Measurements from ENCODE around the gene UBA1. TPM values are rescaled to one million over a fixed set of nuclear protein-coding genes. Genes with fewer than 3 reads are reported as not detected.

UBA1 gene
- polyA plus RNA-seq (2013, experiment 1 of 2) = 144 TPM
- polyA plus RNA-seq (2013, experiment 2 of 2) = 143 TPM

- no peak within 1 kb of the TSS for H2BK15ac ChIP-seq (replicated peaks; ENCODE audit: low read depth)
- no peak within 1 kb of the TSS for H2AK5ac ChIP-seq (ENCODE audit: low read length)
- no peaks in the 10 kb centered on the region for H3K27me3 ChIP-seq (ENCODE audit: insufficient read depth, low read length, poor library complexity)
- H3K56ac ChIP-seq (ENCODE audit: low read length) = peak within 1 kb of the TSS; percentile 95
- peak within 1 kb of the TSS; percentile 88 for H3K18ac ChIP-seq (ENCODE audit: low read length)
- no peak within 1 kb of the TSS for H4K5ac ChIP-seq (ENCODE audit: low read length)
- no peak within 1 kb of the TSS for H2BK5ac ChIP-seq (ENCODE audit: low read length)
- H3K23ac ChIP-seq (ENCODE audit: low read length) = peak within 1 kb of the TSS; percentile 45
- peak within 1 kb of the TSS; percentile 79 for H3K27ac ChIP-seq (ENCODE audit: low read depth, low read length)
- no peaks in the 10 kb centered on the region for H3K79me1 ChIP-seq (ENCODE audit: low read length)
- H3K4me3 ChIP-seq (ENCODE audit: low read length) = peak within 1 kb of the TSS; percentile 72
- DNase-seq = peak; percentile 96
- H3K4me1 ChIP-seq (ENCODE audit: control insufficient read depth, low read depth, low read length) = peaks cover 10% of the 10 kb centered on the region
- H4K8ac ChIP-seq (ENCODE audit: low read depth, low read length) = no peak within 1 kb of the TSS
- H2BK120ac ChIP-seq (ENCODE audit: low read depth, low read length) = no peak within 1 kb of the TSS
- peak within 1 kb of the TSS; percentile 95 for H3K4ac ChIP-seq (ENCODE audit: low read depth, low read length)
- no peaks in the 10 kb centered on the region for H3K36me3 ChIP-seq (ENCODE audit: control insufficient read depth, insufficient read depth, low read length)
- H3K79me2 ChIP-seq (ENCODE audit: control insufficient read depth, insufficient read depth, low read length) = peaks cover 36% of the 10 kb centered on the region
- H3K4me2 ChIP-seq (ENCODE audit: low read length) = peak within 1 kb of the TSS; percentile 54
- H3K9ac ChIP-seq (ENCODE audit: low read length) = peak within 1 kb of the TSS; percentile 89
- no CpG with 5 or more reads among the region's 50 CpGs for WGBS (ENCODE audit: extremely low coverage, insufficient coverage, low lambda C conversion rate)
Measured at GRCh38 chrX:47193475-47194193, at the start of gene UBA1. TSS of gene UBA1 (plus strand) at chrX:47193829. CDS start at chrX:47198803, 4,974 bp downstream.

DNA sequence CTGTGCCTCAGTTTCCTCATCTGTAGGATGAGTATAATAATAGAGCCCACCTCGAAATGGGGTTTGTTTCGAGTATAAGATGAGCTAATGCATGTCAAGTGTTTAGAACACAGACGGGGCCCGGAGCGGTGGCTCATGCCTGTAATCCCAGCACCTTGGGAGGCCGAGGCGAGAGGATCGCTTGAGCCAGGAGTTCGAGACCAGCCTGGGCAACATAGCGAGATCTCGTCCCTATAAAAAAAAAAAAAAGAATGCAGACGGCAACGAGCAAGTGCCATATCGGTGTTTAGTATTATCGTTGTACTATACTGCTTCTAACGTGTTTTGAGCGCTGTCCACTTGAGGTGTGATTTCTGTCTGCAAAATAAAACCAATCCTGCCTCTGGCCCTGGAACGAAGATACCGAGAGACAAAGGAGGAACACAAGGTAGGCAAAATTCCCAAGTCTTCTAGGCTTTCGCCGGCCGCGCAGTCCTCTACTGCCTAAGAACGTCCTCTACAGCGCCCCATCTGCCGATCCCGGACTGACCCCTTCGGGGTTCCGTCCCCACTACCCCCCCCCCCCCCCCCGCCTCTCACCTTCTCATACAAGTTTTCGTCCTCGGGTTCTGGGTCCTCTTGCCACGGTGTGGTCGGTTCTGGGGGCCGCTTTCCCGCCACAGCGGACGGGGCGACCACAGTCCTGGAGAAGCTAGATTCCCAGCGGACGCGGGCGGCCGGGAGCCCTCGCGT lies 49.6 kb upstream of the UBA1 start:
- no CpG with 5 or more reads among the region's 46 CpGs for WGBS (ENCODE audit: extremely low coverage, insufficient coverage, low lambda C conversion rate)
- peak overlapping the region; percentile 79 for H3K27ac ChIP-seq (ENCODE audit: low read depth, low read length)
- H2AK5ac ChIP-seq (ENCODE audit: low read length) = no peak overlapping the region
- no peak overlapping the region for H3K4ac ChIP-seq (ENCODE audit: low read depth, low read length)
- no peak overlapping the region for H3K23ac ChIP-seq (ENCODE audit: low read length)
- no peak overlapping the region for H4K8ac ChIP-seq (ENCODE audit: low read depth, low read length)
- no peak overlapping the region for H4K5ac ChIP-seq (ENCODE audit: low read length)
- H3K56ac ChIP-seq (ENCODE audit: low read length) = peak overlapping the region; percentile 84
- no peaks in the 10 kb centered on the region for H3K36me3 ChIP-seq (ENCODE audit: control insufficient read depth, insufficient read depth, low read length)
- H3K4me3 ChIP-seq (ENCODE audit: low read length) = peak overlapping the region; percentile 52
- peak overlapping the region; percentile 81 for H3K9ac ChIP-seq (ENCODE audit: low read length)
- H3K79me2 ChIP-seq (ENCODE audit: control insufficient read depth, insufficient read depth, low read length) = peaks cover 39% of the 10 kb centered on the region
- H2BK15ac ChIP-seq (replicated peaks; ENCODE audit: low read depth) = no peak overlapping the region
- no peak overlapping the region for H2BK120ac ChIP-seq (ENCODE audit: low read depth, low read length)
- no peak overlapping the region for H3K18ac ChIP-seq (ENCODE audit: low read length)
- peak overlapping the region; percentile 25 for H3K4me2 ChIP-seq (ENCODE audit: low read length)
- no peaks in the 10 kb centered on the region for H3K27me3 ChIP-seq (ENCODE audit: insufficient read depth, low read length, poor library complexity)
- H3K79me1 ChIP-seq (ENCODE audit: low read length) = peaks cover 3% of the 10 kb centered on the region
- no peak for DNase-seq
- no peaks in the 10 kb centered on the region for H3K4me1 ChIP-seq (ENCODE audit: control insufficient read depth, low read depth, low read length)
- H2BK5ac ChIP-seq (ENCODE audit: low read length) = no peak overlapping the region

GRCh38 chrX:47144626-47145394 lies 48.8 kb upstream of the UBA1 start, which contains the start of the genes NDUFB11 and RBM10:
TSS of gene NDUFB11 (minus strand) at chrX:47144702. CDS start at chrX:47144679, 23 bp downstream.
TSS of gene RBM10 (plus strand) at chrX:47145221. CDS start at chrX:47147482, 2,261 bp downstream.
- peak within 1 kb of the TSS; percentile 95 for H3K56ac ChIP-seq (ENCODE audit: low read length)
- H3K18ac ChIP-seq (ENCODE audit: low read length) = peak within 1 kb of the TSS; percentile 60
- DNase-seq = peak; percentile 97
- no peaks in the 10 kb centered on the region for H3K36me3 ChIP-seq (ENCODE audit: control insufficient read depth, insufficient read depth, low read length)
- peak within 1 kb of the TSS; percentile 95 for H3K9ac ChIP-seq (ENCODE audit: low read length)
- peak within 1 kb of the TSS; percentile 86 for H3K4me3 ChIP-seq (ENCODE audit: low read length)
- no peak within 1 kb of the TSS for H2BK120ac ChIP-seq (ENCODE audit: low read depth, low read length)
- peak within 1 kb of the TSS; percentile 62 for H3K4ac ChIP-seq (ENCODE audit: low read depth, low read length)
- peaks cover 3% of the 10 kb centered on the region for H3K79me1 ChIP-seq (ENCODE audit: low read length)
- H3K4me1 ChIP-seq (ENCODE audit: control insufficient read depth, low read depth, low read length) = no peaks in the 10 kb centered on the region
- no peak within 1 kb of the TSS for H4K5ac ChIP-seq (ENCODE audit: low read length)
- H3K27ac ChIP-seq (ENCODE audit: low read depth, low read length) = peak within 1 kb of the TSS; percentile 79
- H3K79me2 ChIP-seq (ENCODE audit: control insufficient read depth, insufficient read depth, low read length) = peaks cover 44% of the 10 kb centered on the region
- no peak within 1 kb of the TSS for H4K8ac ChIP-seq (ENCODE audit: low read depth, low read length)
- no CpG with 5 or more reads among the region's 54 CpGs for WGBS (ENCODE audit: extremely low coverage, insufficient coverage, low lambda C conversion rate)
- H2BK5ac ChIP-seq (ENCODE audit: low read length) = no peak within 1 kb of the TSS
- no peak within 1 kb of the TSS for H3K23ac ChIP-seq (ENCODE audit: low read length)
- H3K27me3 ChIP-seq (ENCODE audit: insufficient read depth, low read length, poor library complexity) = no peaks in the 10 kb centered on the region
- no peak within 1 kb of the TSS for H2AK5ac ChIP-seq (ENCODE audit: low read length)
- peak within 1 kb of the TSS; percentile 83 for H3K4me2 ChIP-seq (ENCODE audit: low read length)
- no peak within 1 kb of the TSS for H2BK15ac ChIP-seq (replicated peaks; ENCODE audit: low read depth)

GRCh38 chrX:47145395-47146120 lies 48.1 kb upstream of the UBA1 start:
- Histone ChIP-seq H3K18ac (ENCODE audit: low read length) (peak overlapping the region; percentile 60), H2BK15ac (replicated peaks; ENCODE audit: low read depth) (no peak overlapping the region), H3K36me3 (ENCODE audit: control insufficient read depth, insufficient read depth, low read length) (no peaks in the 10 kb centered on the region), H3K4me1 (ENCODE audit: control insufficient read depth, low read depth, low read length) (no peaks in the 10 kb centered on the region), H2BK120ac (ENCODE audit: low read depth, low read length) (no peak overlapping the region), H3K79me2 (ENCODE audit: control insufficient read depth, insufficient read depth, low read length) (peaks cover 46% of the 10 kb centered on the region), H3K4me3 (ENCODE audit: low read length) (peak overlapping the region; percentile 86), H2AK5ac (ENCODE audit: low read length) (no peak overlapping the region), H3K4ac (ENCODE audit: low read depth, low read length) (peak overlapping the region; percentile 62), H3K4me2 (ENCODE audit: low read length) (peak overlapping the region; percentile 83), H3K23ac (ENCODE audit: low read length) (no peak overlapping the region), H3K56ac (ENCODE audit: low read length) (peak overlapping the region; percentile 95), H3K9ac (ENCODE audit: low read length) (peak overlapping the region; percentile 95), H2BK5ac (ENCODE audit: low read length) (no peak overlapping the region), H3K27ac (ENCODE audit: low read depth, low read length) (peak overlapping the region; percentile 71), H4K8ac (ENCODE audit: low read depth, low read length) (no peak overlapping the region), H3K79me1 (ENCODE audit: low read length) (peaks cover 3% of the 10 kb centered on the region), H4K5ac (ENCODE audit: low read length) (no peak overlapping the region), H3K27me3 (ENCODE audit: insufficient read depth, low read length, poor library complexity) (no peaks in the 10 kb centered on the region)
- no peak for DNase-seq
- WGBS (ENCODE audit: extremely low coverage, insufficient coverage, low lambda C conversion rate) = no CpG with 5 or more reads among the region's 39 CpGs
